NK-92 (cell line): ENCODE results near the gene AKAP5.
A peak's percentile ranks its signal among the peaks of the same experiment; 100 is the strongest.
"Not testable (repeated sequence)": the region's sequence is repeated elsewhere in the genome, so short reads cannot be mapped to it uniquely, and the experiment has no call there.

Experiments
- DNase-seq: peaks from one replicate; lab custom pipeline; 2025; ENCODE audit not compliant: unreplicated experiment; lab: John Stamatoyannopoulos, UW

Gene AKAP5

DNA sequence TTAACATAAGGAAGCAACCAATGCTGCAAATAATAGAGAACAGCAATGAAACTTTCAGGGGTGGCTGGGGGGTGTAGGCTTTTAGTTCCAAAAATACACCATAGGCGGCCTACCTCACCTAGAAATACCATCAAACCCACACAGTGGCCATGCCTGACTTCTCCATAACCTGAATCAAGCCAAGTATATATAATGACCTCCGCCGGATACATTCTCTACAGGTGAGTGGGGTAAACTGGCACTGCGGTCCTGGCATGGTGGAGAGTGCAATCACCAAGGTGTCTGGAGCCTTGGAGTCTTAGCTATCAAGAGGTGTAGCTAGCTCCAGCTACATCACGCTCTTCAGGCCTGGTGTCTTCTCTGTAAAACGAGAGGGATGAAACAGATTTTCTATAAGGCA is 37.2 kb downstream of the AKAP5 start:
- DNase-seq: no peak

- no peak for DNase-seq
Observed at GRCh38 chr14:64502887-64503433, 37.7 kb downstream of the AKAP5 start.

DNA sequence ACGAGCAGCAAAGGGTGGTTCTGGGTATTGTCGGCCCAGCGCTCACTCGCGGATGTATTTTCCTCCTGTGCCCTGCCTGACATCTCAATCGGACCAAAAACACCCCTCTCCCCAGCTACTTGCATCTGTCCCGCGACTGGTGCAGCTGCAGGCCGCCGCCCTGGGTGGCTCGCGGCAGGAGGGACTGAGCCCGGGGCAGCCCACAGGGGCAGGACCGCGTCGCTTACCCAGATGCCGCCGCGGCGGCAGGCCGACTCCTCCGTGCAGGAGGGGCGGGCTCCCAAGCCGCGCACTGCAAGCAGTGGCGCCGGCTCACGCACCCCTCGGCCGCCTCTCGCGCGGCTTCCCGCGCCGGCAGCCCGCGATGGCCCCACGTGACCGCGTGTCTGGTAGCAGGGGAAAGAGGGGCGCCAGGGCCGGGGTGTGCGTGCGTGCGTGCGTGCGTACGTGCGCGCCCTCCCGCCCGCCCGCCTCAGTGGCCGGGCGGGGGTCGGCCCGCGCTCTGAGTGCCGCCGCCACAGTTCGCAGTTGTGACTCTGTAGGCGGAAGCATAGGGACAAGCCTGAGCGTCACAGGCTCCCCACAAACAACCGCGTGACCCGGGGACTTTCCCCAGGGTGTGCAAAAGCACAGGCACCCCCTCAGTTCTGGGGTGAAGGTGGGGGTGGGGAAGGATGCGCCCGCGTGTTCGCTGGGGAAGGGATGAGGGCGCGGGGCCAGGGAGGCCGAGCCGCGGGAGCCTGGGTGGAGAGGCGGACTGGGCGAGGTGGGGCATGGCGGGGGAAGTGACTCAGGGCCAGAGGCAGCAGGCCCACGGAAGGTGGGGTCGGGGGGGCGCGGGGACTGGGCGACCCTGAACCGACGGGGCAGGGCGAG is 38.4 kb downstream of the AKAP5 start, which contains the start of gene ZBTB25:
ZBTB25 (minus strand) TSS at position 405 of the 876 bp plus-strand sequence. CDS start 13,305 bp downstream, outside the sequence.
- peak; percentile 82 for DNase-seq

DNA sequence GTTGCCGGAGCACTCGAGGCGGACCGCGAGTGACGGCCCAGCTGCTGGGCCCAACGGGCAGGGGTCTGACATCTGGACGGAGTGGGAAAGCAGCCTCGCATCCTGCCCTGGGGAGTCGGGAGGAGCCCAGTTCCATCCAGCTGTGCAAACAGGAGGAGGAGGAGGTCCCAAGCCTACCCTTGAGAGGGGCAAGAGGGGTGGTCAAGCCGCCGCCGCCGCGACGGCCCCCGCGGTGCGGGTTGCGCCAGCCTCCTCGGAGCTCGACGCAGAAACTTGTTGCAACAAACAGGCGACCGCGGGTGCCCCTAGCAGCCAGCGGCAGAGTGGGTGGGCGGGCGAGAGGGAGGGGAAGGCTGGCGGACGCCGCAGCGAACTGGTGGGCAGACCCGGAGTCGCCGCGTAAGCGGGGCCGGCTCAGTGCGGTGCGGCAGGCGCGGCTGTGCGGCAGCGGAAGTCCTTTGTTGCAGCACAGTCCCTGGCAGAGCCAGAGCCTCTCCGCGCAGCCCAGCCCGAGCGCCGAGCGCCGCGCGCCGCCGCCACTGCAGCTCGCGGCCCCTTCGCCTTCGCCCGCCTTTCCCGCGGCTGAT is 39.1 kb downstream of the AKAP5 start, which contains the start of gene ZBTB1:
ZBTB1 (plus strand) TSS at position 461 of the 587 bp plus-strand sequence. CDS start 16,735 bp downstream, outside the sequence.
- DNase-seq: peak; percentile 27

GRCh38 chr14:64504897-64505794 is 39.8 kb downstream of the AKAP5 start:
- no peak for DNase-seq

DNA sequence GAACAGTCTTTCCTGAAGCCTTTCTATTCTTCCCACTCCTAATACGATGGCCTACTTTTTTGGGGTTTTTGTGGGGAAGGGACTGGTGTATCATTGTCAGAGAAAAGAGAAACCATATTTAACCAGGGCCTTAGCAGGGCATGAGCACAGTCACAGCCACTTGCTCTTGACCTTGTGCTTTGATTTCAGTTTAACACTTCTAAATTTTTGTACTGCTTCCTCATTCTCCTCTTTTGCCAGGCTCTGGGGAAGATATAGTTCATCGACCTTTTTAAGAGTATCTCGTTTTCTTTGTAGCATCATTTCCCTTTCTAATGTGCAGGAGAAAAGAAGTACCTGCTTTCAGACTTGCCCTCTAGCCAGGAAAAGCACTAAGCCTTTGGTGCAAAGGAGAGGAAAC is 41.4 kb downstream of the AKAP5 start:
- no peak for DNase-seq

- DNase-seq: no peak
Observed at GRCh38 chr14:64507376-64508156, 42.3 kb downstream of the AKAP5 start.

DNA sequence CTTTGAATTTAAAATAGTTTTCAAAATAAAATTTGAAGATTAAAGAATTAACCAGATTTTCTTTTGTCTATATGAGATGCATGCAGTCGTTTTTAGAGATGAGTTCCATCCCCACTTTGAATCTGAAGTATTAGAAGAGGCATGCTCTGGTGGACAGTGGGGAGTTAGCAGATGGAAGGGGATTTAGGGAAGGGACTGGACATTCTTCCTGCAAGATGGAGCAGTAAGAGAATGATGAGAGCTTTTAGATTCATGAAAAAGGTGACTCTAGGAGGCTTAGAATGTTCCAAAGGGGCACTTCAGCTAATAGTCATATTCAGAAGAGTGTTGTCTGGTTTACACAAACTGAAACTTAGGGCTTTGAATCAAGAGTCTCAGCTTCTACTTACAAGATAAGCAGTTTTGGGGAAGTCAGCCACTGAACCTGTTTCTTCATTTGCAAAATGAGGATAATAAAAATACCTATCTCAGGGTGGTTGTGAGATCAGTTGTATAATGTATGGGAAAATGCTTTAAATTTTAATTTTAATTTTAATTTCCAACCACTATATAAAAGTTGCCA is 43.0 kb downstream of the AKAP5 start:
- DNase-seq: no peak

GRCh38 chr14:64509036-64509435 is 43.7 kb downstream of the AKAP5 start:
- no peak for DNase-seq

DNA sequence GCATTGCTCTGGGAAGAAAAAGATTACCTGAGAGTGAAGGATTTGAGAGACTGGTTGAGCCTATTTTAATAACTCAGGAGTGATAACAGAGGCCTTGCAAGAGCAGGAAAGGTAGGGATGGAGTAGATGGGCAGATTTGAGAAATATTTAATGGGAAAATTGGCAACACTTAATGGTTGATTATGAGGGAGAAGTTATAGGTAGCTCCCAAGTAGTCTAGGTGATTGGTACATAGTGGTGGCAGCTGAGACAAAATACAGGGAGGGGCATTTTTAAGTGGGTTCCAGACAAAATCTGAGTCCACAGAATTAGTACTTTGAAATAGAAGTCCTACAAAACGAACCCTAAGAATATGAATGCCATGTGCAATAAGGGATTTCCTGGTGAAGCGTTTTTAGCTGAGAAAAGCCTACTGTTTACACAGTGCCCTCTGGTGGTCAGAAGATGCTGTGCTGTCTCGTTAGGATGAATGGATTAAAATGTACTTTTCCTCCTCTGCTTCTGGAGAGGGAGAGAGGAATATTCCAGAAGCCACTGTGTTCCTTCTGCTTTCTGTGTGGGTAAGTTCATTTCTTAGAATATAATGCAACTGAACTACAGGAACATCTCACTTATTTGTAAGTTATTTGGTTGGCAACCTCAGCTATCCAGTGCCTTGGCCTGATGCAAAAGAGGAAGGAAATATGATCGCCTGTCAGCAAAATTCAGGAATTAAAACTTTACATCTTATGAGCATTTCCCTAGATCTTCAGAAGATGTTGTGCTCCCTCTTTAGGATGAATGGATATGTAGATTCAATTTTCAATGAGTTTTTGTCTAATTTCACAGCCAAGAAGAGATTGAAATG is 45.7 kb downstream of the AKAP5 start:
- peak; percentile 19 for DNase-seq

GRCh38 chr14:64513271-64513670 is 48.0 kb downstream of the AKAP5 start:
- DNase-seq: no peak

DNA sequence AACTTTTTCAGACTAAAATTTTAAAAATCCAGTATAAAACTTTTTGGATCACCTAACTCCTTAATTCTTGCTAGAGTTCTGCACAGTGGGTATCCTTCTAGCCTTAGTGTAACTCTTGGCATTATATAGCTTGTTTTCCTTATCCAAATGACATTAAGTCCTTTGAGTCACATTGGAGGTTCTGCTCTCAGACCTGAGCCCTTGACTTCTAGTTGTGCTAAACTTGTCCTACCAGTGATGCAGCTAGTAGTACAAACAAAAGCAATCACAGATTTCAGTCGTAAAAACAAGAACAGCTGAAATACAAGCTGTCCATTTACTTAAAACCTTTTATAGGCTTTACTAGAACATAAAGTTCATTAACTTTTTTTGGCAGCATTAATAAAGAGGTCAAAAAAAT is 49.8 kb downstream of the AKAP5 start:
- no peak for DNase-seq

GRCh38 chr14:64516969-64517368 is 51.7 kb downstream of the AKAP5 start:
- no peak for DNase-seq

- DNase-seq: not testable (repeated sequence)
Observed at GRCh38 chr14:64517667-64518066, 52.4 kb downstream of the AKAP5 start.

GRCh38 chr14:64518229-64518628 is 52.9 kb downstream of the AKAP5 start:
- no peak for DNase-seq

- DNase-seq: no peak
Observed at GRCh38 chr14:64520699-64521098, 55.4 kb downstream of the AKAP5 start.

- DNase-seq: no peak
Observed at GRCh38 chr14:64522591-64523355, 57.5 kb downstream of the AKAP5 start.
